RWPE2 (cell line): Measurements from ENCODE around the gene UBXN6.

Experiments
- ATAC-seq: fragments of 200-7000 bp; cut with Tn5 transposase; 3 replicates; pipeline ENCODE4 v1.9.1; 2021; ENCODE audit warnings: low read depth
- DNase-seq: peaks from one replicate; pipeline ENCODE4 v3.0.0-alpha.2; 2020; ENCODE audit warnings: low spot score
- H3K27ac ChIP-seq: fragments of 450-650 bp; 2 replicates; pipeline ENCODE4 v1.5.1; 2017; ENCODE audit warnings: mild to moderate bottlenecking; ENCODE audit not compliant: poor library complexity, severe bottlenecking
- H3K27me3 ChIP-seq: fragments of 250-450 bp; sonication (Bioruptor Pico); 2 replicates; pipeline ENCODE4 v1.5.1; 2021; ENCODE audit warnings: mild to moderate bottlenecking, moderate library complexity; ENCODE audit not compliant: insufficient read depth, poor library complexity, severe bottlenecking
- H3K36me3 ChIP-seq: fragments of 250-450 bp; sonication (Bioruptor Pico); 2 replicates; pipeline ENCODE4 v1.5.1; 2020; ENCODE audit warnings: low read depth, mild to moderate bottlenecking, moderate library complexity
- H3K4me1 ChIP-seq: fragments of 250-450 bp; sonication (Bioruptor Pico); 2 replicates; pipeline ENCODE4 v1.5.1; 2021; ENCODE audit warnings: mild to moderate bottlenecking, moderate library complexity; ENCODE audit not compliant: insufficient read depth, poor library complexity, severe bottlenecking
- H3K4me3 ChIP-seq: fragments of 250-450 bp; sonication (Bioruptor Pico); 2 replicates; pipeline ENCODE4 v1.5.1; 2021; ENCODE audit warnings: mild to moderate bottlenecking, moderate library complexity; ENCODE audit not compliant: severe bottlenecking
- H3K9me3 ChIP-seq: fragments of 250-450 bp; sonication (Bioruptor Pico); 2 replicates; pipeline ENCODE4 v1.5.1; 2021; ENCODE audit warnings: mild to moderate bottlenecking, moderate library complexity; ENCODE audit not compliant: severe bottlenecking
- CTCF ChIP-seq: fragments of 450-650 bp; IDR thresholded peaks from one replicate; pipeline ENCODE4 v1.5.1; 2017; ENCODE audit warnings: mild to moderate bottlenecking, moderate library complexity; ENCODE audit not compliant: poor library complexity, severe bottlenecking

Gene UBXN6

GRCh38 chr19:4415352-4415751 is 42.2 kb downstream of the UBXN6 start:
- no peak for TF ChIP-seq CTCF
- Histone ChIP-seq H3K4me1 (no peaks in the 10 kb centered on the region), H3K36me3 (peaks cover 68% of the 10 kb centered on the region), H3K27me3 (no peaks in the 10 kb centered on the region), H3K27ac (no peak overlapping the region), H3K4me3 (no peak overlapping the region), H3K9me3 (no peaks in the 10 kb centered on the region)
- DNase-seq (no peak), ATAC-seq (no peak)

- H3K27ac ChIP-seq = no peak overlapping the region
- peaks cover 68% of the 10 kb centered on the region for H3K36me3 ChIP-seq
- DNase-seq (no peak), ATAC-seq (no peak)
- no peak overlapping the region for H3K4me3 ChIP-seq
- H3K4me1 ChIP-seq = no peaks in the 10 kb centered on the region
- TF ChIP-seq CTCF = no peak
- H3K27me3 ChIP-seq = no peaks in the 10 kb centered on the region
- H3K9me3 ChIP-seq = no peaks in the 10 kb centered on the region
These were observed 42.7 kb downstream of the UBXN6 start for GRCh38 chr19:4414800-4415321.

DNA sequence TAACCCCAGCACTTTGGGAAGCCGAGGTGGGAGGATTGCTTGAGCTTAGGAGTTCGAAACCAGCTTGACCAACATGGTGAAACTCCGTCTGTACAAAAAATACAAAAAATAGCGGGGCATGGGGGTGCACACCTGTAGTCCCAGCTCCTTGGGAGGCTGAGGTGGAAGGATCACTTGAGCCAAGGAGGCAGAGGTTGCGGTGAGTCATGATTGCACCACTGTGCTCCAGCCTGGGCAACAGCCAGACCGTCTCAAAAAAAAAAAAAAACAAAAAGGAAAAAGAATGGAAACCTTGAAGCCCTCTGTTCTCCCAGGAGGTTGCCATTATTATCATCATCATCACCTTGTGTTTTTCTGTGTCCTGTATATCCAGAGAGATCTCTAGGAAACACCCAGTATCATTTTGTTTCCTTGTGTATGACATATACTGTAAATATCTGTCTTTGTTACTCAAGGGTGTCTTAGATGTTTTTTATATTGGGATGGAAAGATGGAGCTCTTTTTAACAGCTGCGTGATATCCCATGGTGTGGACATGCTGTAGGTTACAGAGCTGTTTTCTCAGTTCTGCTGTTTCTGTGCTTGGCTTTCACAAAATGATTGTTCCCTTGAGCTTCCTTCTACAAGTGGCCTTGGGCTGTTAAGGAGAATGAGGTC is 43.3 kb downstream of the UBXN6 start:
- H3K4me3 ChIP-seq = no peak overlapping the region
- H3K4me1 ChIP-seq = no peaks in the 10 kb centered on the region
- DNase-seq (no peak), ATAC-seq (no peak)
- TF ChIP-seq CTCF = no peak
- no peak overlapping the region for H3K27ac ChIP-seq
- no peaks in the 10 kb centered on the region for H3K27me3 ChIP-seq
- peaks cover 67% of the 10 kb centered on the region for H3K36me3 ChIP-seq
- no peaks in the 10 kb centered on the region for H3K9me3 ChIP-seq

GRCh38 chr19:4413588-4413987 is 44.0 kb downstream of the UBXN6 start:
- Histone ChIP-seq H3K9me3 (no peaks in the 10 kb centered on the region), H3K4me3 (no peak overlapping the region), H3K27me3 (no peaks in the 10 kb centered on the region), H3K36me3 (peaks cover 70% of the 10 kb centered on the region), H3K4me1 (no peaks in the 10 kb centered on the region), H3K27ac (no peak overlapping the region)
- no peak for DNase-seq
- TF ChIP-seq CTCF = no peak
- no peak for ATAC-seq
